GM12873 (cell line): Measurements from ENCODE around the gene UXS1.

Experiments used
- CTCF ChIP-seq: IDR thresholded peaks from 2 replicates; pipeline ENCODE4 v1.5.1; 2012; ENCODE audit warnings: low read depth, mild to moderate bottlenecking, moderate library complexity, low read length, control low read depth; ENCODE audit not compliant: insufficient read depth; ENCODE audit errors: missing control alignments

UXS1 gene

GRCh38 chr2:106207246-106207645 lies 13.1 kb upstream of the UXS1 start:
- no peak for TF ChIP-seq CTCF

- TF ChIP-seq CTCF: no peak
Measured at GRCh38 chr2:106205488-106205887, 11.4 kb upstream of the UXS1 start.

GRCh38 chr2:106201661-106202060 lies 7.6 kb upstream of the UXS1 start:
- no peak for TF ChIP-seq CTCF

- TF ChIP-seq CTCF: no peak
Measured at GRCh38 chr2:106197878-106198277, 3.8 kb upstream of the UXS1 start.

- TF ChIP-seq CTCF: no peak
Measured at GRCh38 chr2:106195981-106196380, 1.9 kb upstream of the UXS1 start.

GRCh38 chr2:106195456-106195855 lies 1.4 kb upstream of the UXS1 start:
- TF ChIP-seq CTCF: no peak

- TF ChIP-seq CTCF: no peak
Measured at GRCh38 chr2:106193690-106193976, 468 bp downstream of the UXS1 start.
